ENCODE results near the gene BCL2L13. TPM values are rescaled to one million over a fixed set of nuclear protein-coding genes. Genes with fewer than 3 reads are reported as not detected.
A peak's percentile ranks its signal among the peaks of the same experiment; 100 is the strongest.
"Not testable (repeated sequence)": the region's sequence is repeated elsewhere in the genome, so short reads cannot be mapped to it uniquely, and the experiment has no call there.

Gene BCL2L13
- total and polyA plus RNA-seq, 10 donors = 13.4 to 53.5 (median 35.9) TPM

- no peak overlapping the region for H3K27ac ChIP-seq
- H3K4me3 ChIP-seq = no peak overlapping the region
- H3K27me3 ChIP-seq (replicated peaks in 1 of 7) = no peaks in the 10 kb centered on the region
- 96 to 98% (median 96%) methylated on average over 6 of the region's 6 CpGs for WGBS, 5 donors
- intact Hi-C loops (cut with DNase I; ENCODE audit: low total_unique reads) = no loop called here
- H3K9me3 ChIP-seq = peaks cover 0 to 18% (median 12%) of the 10 kb centered on the region in 8 donors
- H3K4me1 ChIP-seq = peaks cover 0 to 16% (median 0%) of the 10 kb centered on the region in 6 donors
- peaks cover 6 to 79% (median 46%) of the 10 kb centered on the region in 6 donors for H3K36me3 ChIP-seq
- no peak for DNase-seq
- TF ChIP-seq POLR2AphosphoS5 (IDR thresholded peaks at IDR 0.05) (no peak), POLR2A (IDR thresholded peaks at IDR 0.05) (no peak)
These were observed 26.0 kb downstream of the BCL2L13 start for GRCh38 chr22:17664414-17665055.

DNA sequence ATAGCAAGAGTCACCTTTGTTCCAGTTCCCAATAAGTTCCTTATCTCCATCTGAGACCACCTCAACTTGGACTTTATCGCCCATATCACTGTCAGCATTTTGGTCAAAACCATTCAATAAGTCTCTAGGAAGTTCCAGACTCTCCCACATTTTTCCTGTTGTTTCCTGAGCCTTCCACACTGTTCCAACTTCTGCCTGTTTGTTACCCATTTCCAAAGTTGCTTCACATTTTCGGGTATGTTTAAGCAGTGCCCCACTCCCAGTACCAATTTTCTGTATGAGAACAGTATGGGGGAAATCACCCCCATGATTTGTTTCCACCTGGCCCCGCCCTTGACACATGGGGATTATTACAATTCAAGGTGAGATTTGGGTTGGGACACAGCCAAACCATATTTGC, 26.7 kb downstream of the BCL2L13 start:
- Histone ChIP-seq H3K36me3 (peaks cover 6 to 79% (median 43%) of the 10 kb centered on the region in 6 donors), H3K27me3 (replicated peaks in 1 of 7) (no peaks in the 10 kb centered on the region), H3K4me3 (no peak overlapping the region), H3K27ac (no peak overlapping the region), H3K4me1 (peaks cover 0 to 18% (median 0%) of the 10 kb centered on the region in 6 donors), H3K9me3 (peaks cover 0 to 18% (median 12%) of the 10 kb centered on the region in 8 donors)
- no peak for DNase-seq
- TF ChIP-seq POLR2AphosphoS5 (IDR thresholded peaks at IDR 0.05) = no peak
- TF ChIP-seq POLR2A (IDR thresholded peaks at IDR 0.05) = no peak
- TF ChIP-seq, protein P1, sequence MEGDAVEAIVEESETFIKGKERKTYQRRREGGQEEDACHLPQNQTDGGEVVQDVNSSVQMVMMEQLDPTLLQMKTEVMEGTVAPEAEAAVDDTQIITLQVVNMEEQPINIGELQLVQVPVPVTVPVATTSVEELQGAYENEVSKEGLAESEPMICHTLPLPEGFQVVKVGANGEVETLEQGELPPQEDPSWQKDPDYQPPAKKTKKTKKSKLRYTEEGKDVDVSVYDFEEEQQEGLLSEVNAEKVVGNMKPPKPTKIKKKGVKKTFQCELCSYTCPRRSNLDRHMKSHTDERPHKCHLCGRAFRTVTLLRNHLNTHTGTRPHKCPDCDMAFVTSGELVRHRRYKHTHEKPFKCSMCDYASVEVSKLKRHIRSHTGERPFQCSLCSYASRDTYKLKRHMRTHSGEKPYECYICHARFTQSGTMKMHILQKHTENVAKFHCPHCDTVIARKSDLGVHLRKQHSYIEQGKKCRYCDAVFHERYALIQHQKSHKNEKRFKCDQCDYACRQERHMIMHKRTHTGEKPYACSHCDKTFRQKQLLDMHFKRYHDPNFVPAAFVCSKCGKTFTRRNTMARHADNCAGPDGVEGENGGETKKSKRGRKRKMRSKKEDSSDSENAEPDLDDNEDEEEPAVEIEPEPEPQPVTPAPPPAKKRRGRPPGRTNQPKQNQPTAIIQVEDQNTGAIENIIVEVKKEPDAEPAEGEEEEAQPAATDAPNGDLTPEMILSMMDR (IDR thresholded peaks at IDR 0.05 in 8 of 11, conservative IDR thresholded peaks at IDR 0.05 in 3 of 11) = no peak
- 74 to 94% (median 84%) methylated on average over 3 of the region's 3 CpGs for WGBS, 5 donors
- intact Hi-C loops (cut with DNase I; ENCODE audit: low total_unique reads) = no loop called here

DNA sequence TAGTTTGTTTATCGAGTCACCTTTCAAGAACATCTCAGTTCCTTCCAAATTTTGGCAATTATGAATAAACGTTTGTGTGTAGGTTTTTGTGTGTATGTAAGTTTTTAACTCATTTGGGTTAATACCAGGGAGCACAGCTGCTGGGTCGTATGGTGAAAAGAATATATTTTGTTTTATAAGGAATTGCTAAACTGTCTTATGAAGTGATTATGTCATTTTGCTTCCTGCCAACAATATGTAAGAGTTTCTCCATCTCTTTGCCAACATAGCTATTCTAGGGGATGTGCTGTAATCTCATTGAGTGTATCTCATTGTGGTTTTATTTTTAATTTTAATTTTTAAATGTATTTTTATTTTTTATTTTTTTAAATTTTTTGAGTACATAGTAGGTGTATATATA, 27.3 kb downstream of the BCL2L13 start:
- intact Hi-C loops (cut with DNase I; ENCODE audit: low total_unique reads) = no loop called here
- Histone ChIP-seq H3K27me3 (replicated peaks in 1 of 7) (no peaks in the 10 kb centered on the region), H3K4me3 (no peak overlapping the region), H3K9me3 (peaks cover 0 to 18% (median 12%) of the 10 kb centered on the region in 8 donors), H3K36me3 (peaks cover 6 to 79% (median 42%) of the 10 kb centered on the region in 6 donors), H3K27ac (no peak overlapping the region), H3K4me1 (peaks cover 0 to 18% (median 0%) of the 10 kb centered on the region in 6 donors)
- no peak for DNase-seq
- 47 to 81% (median 70%) methylated on average over 3 of the region's 3 CpGs for WGBS, 5 donors
- TF ChIP-seq, protein P1 (IDR thresholded peaks at IDR 0.05 in 8 of 11, conservative IDR thresholded peaks at IDR 0.05 in 3 of 11) = no peak
- TF ChIP-seq POLR2A (IDR thresholded peaks at IDR 0.05) (no peak), POLR2AphosphoS5 (IDR thresholded peaks at IDR 0.05) (no peak)

- intact Hi-C loops (cut with DNase I; ENCODE audit: low total_unique reads); H3K4me3 ChIP-seq; H3K27ac ChIP-seq; H3K27me3 ChIP-seq (replicated peaks in 1 of 7); H3K9me3 ChIP-seq; DNase-seq: not testable (repeated sequence)
- Histone ChIP-seq H3K4me1 (peaks cover 0 to 53% (median 11%) of the 10 kb centered on the region in 6 donors), H3K36me3 (peaks cover 0 to 36% (median 2%) of the 10 kb centered on the region in 6 donors)
- WGBS, 5 donors = 97 to 99% (median 98%) methylated on average over 10 of the region's 10 CpGs
These were observed 33.0 kb downstream of the BCL2L13 start for GRCh38 chr22:17671521-17672092.

- 93 to 98% (median 96%) methylated on average over 2 of the region's 2 CpGs for WGBS, 5 donors
- TF ChIP-seq POLR2AphosphoS5 (IDR thresholded peaks at IDR 0.05) = no peak
- TF ChIP-seq, protein P1 (IDR thresholded peaks at IDR 0.05 in 8 of 11, conservative IDR thresholded peaks at IDR 0.05 in 3 of 11) = no peak
- no peak for TF ChIP-seq POLR2A (IDR thresholded peaks at IDR 0.05)
- Histone ChIP-seq H3K4me1 (peaks cover 0 to 58% (median 11%) of the 10 kb centered on the region in 6 donors), H3K4me3 (no peak overlapping the region), H3K9me3 (no peaks in the 10 kb centered on the region), H3K27me3 (replicated peaks in 1 of 7) (no peaks in the 10 kb centered on the region), H3K27ac (peak overlapping the region in 1 of 8 donors; percentile 43), H3K36me3 (peaks cover 0 to 27% (median 2%) of the 10 kb centered on the region in 6 donors)
- intact Hi-C loops (cut with DNase I; ENCODE audit: low total_unique reads) = no loop called here
- DNase-seq = no peak
These were observed 33.9 kb downstream of the BCL2L13 start for GRCh38 chr22:17672417-17672991.

Measured in spleen (tissue), 11 donors.